Right renal pelvis (tissue), 4 donors: ENCODE data around the gene ACACB. TPM values are rescaled to one million over a fixed set of nuclear protein-coding genes. Genes with fewer than 3 reads are reported as not detected.

Experiments
- DNase-seq, 4 donors: peaks; one replicate each; pipeline ENCODE4 v3.0.0-alpha.2; 2013; ENCODE audit warnings: low read depth in 4 of 4, low spot score in 3 of 4, missing footprints in 1 of 4
- polyA plus RNA-seq, 4 donors: library from polyadenylated mRNA; unstranded; fragments of 120-200 nt; gene quantifications; one replicate each; pipeline ENCODE4 v1.2.1, GENCODE V29; 2013; ENCODE audit not compliant: insufficient read length in 4 of 4

Gene ACACB
- 10 to 100 TPM; 14.8 to 18.0 (median 16.8) TPM for polyA plus RNA-seq

DNA sequence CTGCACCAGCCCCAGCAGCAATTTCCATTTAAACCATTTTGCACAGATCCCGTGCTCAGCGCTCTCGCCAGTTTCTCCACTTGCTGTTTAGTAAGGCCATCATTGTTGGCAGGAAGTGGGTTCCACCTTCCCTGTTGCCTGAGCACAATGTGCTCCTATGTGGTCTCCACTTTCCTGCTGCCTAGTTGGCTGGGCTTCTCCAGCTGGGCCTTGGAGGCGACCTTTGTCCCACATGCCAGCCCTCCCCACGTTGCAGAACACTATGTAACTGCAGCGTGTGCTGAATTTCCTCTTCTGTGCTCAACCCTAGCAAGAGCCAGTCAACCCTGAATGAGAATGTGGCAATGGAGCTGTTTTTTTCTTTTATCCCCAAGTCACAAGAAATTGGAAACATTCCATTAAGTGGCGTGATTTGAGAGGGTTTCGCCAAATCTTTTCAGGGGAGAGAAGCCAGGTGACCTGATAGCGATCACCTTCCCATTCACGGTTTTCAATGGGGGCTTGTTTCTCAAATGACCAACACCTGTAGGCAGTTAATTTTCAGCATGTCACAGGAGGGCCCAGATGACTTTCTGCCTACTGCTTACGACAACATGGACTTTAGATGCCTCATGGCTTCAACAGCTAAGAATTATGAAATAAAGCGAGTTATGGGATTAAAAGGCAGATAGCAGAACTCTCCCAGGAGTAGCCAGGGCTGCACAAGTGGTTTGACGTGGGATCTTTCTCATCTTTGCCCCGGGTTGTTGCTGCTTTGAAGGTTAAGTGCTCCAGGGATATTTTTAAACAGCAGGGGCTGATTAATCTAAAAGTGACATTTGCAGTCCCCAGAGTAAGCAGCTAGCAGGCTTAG, at the start of gene ACACB:
TSS of gene ACACB (plus strand) at position 830 of the 853 bp plus-strand sequence. CDS start 22,819 bp downstream, outside the sequence.
- peak in 1 of 4 donors; percentile 44 for DNase-seq

DNA sequence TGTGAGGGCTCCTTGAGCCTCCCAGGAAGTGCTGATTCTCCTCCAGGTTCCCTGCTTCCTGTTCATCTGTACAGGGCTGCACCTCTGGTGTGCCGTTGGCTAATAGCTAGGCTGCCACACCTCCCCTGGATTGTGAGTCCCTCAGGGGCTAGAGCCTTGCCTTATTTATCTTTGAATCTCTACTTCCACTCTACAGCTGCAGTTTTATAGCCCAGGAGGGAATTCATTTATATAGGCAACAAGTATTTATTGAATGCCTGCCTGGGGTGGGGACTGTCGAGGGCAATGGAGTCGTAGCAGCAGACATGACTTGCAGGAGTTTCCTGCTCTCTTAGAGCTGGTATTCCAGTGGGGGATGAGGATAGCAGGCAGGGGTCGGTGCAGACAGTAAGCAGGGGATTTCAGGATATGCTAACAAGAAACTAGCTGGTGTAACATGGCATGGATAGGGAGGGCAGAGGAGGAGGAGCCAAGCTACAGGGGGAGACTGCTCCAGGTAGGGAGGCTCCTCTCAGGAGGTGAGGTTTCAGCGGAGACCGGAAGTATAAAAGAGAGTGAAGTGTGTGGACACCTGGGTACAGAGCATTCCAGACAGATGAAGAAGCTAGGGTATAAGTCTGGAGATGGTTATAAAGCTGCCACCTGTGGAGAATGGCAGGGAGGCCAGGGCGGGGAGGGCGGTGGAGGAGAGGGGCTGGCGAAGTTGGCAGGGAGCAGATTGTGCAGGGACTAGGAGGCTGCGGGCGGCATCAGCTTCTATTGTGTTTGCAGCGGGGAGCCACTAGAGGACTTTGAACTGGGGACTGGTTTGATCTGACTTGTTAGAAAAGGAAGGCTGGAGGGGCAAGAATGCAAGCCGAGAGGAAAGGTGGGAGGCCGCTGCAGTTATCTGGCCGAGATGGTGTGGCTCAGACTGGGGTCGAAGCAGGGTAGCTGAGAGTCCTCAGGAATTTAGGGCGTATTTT, 46.8 kb upstream of the ACACB start:
- DNase-seq, result no peak

DNA sequence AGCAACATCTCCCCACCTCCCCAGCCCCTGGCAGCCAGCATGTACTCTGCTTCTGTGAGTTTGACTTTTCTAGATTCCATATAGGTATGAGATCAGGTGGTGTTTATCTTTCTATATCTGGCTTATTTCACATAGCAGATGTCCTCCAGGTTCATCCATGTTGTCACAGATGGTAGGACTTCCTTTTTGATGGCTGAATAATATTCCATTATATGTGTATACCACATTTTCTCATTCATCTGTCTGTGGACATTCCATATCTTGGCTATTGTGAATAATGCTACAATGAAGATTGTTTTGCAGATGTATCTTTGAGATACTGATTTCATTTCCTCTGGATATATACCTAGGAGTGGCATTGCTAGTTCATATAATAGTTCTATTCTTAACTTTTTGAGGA, 41.5 kb upstream of the ACACB start:
- DNase-seq, result no peak

DNA sequence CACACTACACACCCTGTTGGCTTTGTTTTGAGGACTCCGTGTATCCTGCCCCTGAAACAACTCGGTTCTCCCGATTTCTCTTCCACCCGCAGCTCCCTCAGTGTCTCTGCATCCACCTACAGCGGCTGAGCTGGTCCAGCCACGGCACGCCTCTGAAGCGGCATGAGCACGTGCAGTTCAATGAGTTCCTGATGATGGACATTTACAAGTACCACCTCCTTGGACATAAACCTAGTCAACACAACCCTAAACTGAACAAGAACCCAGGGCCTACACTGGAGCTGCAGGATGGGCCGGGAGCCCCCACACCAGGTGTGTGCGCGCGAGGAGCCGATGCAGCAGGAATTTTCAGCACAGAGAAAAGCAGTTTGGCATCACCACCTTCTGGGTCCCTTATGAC, 33.6 kb upstream of the ACACB start:
- no peak for DNase-seq

DNA sequence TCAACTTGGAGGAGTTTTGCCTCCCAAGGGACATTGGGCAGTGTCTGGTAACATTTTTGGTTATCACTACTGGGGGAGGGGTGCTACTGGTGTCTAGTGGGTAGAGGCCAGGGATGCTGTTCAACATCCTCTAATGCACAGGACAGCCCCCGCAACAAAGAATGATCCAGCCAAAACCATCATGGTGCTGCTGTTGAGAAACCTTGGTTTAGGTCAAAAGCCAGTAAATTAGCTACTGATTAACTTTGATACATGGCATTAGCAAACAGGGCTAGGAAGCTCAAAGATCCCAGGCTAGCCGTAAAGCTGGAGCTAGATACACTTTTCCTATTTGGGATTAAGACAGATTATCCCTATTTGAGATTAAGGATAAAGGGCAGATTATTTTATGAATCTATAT, 32.0 kb upstream of the ACACB start:
- DNase-seq, result no peak

DNA sequence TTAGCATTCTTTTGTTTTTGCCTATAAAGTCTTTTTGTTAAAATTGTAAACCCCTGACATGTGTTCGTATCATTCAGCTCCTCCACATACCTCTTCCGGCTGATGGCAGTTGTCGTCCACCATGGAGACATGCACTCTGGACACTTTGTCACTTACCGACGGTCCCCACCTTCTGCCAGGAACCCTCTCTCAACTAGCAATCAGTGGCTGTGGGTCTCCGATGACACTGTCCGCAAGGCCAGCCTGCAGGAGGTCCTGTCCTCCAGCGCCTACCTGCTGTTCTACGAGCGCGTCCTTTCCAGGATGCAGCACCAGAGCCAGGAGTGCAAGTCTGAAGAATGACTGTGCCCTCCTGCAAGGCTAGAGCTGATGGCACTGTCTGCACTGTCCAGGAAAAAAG, 30.8 kb upstream of the ACACB start:
- DNase-seq, result no peak

DNA sequence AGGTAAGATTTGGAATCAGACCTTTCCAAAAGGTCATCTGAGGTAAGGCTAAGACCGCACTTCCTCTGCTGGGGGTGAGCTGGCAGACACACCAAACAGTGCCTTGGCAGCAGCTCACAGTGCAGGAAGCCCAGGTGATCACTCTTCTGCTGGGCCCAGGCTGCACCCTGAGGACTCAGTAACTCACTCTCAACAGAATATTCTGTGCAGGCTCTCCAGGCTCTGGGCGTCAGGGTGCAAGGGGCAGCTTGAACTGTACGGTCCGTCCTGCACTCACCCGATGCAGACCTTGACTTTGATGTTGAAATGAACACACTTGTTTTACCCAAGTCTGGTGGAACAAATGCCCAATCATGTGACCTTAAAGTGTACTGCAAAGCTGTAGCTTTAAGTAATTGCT, 29.1 kb upstream of the ACACB start:
- DNase-seq, result no peak

DNA sequence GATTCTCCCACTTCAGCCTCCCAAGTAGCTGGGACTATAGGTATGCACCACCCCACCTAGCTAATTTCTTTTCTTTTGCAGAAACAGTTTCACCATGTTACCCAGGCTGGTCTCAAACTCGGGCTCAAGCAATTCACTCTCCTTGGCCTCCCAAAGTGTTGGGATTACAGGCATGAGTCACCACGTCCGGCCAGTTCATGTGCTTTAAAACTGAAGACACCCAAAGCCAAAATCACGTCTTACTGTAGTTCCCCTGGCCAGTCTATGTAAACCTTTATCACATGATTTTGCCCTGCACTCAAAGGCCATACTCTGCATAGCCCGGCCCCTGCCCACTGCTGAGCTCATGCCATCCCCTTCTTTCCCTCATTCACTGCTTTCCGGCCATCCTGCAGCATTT, 27.6 kb upstream of the ACACB start:
- DNase-seq, result no peak

DNA sequence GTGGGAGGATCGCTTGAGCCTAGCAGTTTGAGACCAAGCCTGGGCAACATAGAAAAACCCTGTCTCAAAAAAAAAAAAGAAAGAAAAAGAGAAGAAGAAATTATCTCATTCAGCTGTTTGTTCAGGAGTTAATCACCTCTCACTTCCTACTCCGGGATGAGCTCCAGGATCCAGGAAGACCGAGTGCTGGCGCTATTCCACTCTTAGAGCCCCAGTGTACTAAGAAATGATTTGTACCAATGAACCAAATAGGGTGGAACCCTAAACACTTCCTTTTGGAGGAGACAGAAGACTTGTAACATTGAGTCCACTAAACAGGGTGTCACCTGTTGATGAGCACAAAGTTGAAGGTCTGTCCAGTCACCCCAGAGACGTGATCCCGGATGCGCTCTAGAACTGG, 26.7 kb upstream of the ACACB start:
- no peak for DNase-seq

DNA sequence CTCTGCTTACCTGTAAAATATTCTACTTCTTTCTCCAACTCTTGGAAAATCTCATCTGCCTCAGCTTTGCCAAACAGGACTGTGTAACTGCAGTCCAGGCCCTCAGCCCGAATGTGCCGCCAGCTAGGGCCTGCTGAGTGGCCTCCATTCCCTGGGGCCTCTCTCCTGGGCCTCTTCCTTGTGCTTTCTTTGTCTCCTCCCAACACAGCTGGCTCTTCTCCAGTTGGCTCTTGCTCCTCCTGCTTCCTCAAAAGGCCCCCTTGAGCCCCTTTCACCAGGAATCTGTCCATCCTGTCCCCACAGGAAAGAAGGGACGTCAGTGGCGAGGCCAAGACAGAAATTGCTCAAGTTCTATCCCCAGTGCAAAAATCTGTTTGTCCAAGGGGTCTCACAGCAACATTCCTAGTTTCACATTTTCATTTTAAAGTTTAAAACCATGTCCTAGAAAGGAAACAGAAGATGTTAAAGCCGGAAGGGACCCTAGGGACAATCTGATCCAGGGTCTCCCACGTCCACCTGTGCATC, 23.8 kb upstream of the ACACB start:
- no peak for DNase-seq

DNA sequence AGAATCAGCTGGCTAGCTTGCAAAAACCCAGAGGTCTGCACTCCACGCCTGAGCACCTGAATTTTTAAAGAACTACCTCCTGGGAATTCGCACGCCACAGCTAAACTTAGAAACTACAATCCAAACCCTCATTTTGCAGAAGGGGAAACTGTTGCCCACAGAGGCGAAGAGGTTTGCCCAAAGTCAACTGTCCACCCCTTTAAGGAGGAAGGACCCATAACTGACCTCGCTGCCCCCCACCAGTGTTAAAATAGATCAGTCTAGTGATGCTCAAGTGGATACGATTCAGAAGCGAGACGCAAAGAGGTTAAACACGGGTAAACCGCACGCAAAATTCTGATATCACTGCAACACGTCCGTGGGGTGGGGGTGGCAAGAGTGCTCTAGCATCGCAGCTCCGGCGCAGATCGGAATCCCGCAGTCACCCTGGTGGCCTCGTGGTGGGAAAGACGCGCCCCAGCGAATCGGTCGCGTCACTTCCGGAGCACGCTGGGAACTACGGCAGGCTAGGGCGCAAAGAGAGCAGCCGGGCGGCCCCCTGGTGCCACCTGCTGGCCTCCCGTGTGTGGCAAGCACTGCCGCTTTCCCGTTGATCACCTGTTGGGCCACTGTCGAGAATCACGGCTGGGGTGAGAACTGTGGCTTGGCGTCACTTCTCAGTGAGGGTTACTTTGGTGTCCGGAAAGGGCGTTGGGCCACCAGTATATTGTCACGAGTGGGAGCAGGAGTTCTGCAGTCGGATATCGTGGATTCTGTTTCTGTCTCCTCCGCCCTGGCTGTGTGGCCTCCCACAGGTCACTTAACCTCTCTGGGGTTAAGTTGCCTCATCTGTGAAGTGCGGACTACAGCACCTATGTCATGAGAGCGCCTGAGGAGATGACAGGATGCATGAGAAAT, 23.1 kb upstream of the ACACB start, which contains the start of gene ALKBH2:
TSS of gene ALKBH2 (minus strand) at position 451 of the 897 bp plus-strand sequence. CDS start 686 bp downstream, outside the sequence.
- peak; percentile 81 to 88 (median 88) for DNase-seq

DNA sequence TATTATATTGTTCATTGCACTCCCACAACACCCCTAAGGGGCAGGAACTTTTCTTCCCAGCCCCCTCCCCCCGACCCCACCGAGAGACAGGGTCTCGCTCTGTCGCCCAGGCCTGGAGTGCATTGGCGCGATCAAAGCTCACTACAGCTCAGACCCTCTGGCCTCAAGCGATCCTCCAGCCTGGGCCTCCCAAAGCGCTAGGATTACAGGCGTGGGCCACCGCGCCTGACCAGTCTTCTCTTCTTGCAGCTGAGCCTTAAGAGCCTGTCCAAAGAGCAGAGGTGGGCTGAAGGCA, 19.3 kb upstream of the ACACB start:
- DNase-seq, result no peak

DNA sequence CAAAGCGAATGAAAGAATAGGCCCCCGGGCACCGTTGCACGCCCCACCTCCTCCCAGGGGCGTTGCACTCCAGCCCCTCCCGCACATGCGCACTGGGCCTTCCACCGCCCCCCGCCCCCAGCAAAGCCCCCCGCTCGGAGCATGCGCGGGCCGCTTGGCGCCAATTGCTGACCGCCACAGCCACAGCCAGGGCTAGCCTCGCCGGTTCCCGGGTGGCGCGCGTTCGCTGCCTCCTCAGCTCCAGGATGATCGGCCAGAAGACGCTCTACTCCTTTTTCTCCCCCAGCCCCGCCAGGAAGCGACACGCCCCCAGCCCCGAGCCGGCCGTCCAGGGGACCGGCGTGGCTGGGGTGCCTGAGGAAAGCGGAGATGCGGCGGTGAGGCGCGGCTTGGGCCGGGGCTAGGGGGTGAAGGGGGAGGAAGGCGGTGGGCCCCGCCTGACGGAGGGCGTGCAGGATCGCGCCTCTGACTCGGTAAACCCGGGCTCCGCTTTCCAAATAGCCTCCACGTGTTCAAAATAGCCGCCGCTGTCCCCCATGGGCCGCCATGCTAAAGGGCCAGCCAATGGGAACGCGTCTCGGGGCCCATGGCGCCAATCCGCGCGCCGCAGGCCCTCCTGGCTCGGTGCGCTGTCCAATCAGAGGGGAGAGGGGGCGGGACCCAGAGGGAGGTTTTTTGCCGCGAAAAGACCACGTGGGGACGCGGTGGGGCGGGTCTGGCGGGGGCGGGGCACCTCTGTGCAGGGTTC, 18.8 kb upstream of the ACACB start, which contains the start of gene UNG:
TSS of gene UNG (plus strand) at position 163 of the 748 bp plus-strand sequence. CDS start at position 246, 83 bp downstream.
- DNase-seq, result peak; percentile 86 to 95 (median 94)

DNA sequence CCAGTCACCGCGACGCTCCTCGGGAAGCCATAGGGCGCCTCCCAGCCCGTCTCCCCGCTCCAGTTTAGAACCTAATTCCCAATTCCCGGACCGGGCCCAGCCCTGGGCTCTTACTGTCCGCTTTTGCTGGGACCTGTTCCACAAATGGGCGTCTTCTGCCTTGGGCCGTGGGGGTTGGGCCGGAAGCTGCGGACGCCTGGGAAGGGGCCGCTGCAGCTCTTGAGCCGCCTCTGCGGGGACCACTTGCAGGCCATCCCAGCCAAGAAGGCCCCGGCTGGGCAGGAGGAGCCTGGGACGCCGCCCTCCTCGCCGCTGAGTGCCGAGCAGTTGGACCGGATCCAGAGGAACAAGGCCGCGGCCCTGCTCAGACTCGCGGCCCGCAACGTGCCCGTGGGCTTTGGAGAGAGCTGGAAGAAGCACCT, 18.2 kb upstream of the ACACB start:
- no peak for DNase-seq

DNA sequence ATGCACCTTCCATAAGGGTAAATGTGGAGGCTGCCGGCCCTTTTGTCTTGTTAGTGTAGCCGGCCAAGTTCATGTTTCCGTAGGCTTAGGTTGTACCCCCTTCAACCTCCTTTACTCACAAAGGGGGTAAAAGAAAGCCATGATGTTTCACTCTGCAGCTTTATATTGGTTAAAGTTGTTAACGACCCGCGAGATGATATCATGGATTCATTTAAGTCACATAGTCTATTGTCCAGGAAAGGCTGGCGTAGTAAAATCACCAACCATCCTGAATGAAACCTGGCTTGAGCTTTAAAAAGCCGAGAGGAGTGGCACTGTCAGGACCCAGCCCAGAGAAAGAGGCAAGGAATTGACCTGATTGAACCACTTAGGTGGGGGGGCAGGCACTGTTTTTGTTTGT, 17.7 kb upstream of the ACACB start:
- DNase-seq, result no peak

DNA sequence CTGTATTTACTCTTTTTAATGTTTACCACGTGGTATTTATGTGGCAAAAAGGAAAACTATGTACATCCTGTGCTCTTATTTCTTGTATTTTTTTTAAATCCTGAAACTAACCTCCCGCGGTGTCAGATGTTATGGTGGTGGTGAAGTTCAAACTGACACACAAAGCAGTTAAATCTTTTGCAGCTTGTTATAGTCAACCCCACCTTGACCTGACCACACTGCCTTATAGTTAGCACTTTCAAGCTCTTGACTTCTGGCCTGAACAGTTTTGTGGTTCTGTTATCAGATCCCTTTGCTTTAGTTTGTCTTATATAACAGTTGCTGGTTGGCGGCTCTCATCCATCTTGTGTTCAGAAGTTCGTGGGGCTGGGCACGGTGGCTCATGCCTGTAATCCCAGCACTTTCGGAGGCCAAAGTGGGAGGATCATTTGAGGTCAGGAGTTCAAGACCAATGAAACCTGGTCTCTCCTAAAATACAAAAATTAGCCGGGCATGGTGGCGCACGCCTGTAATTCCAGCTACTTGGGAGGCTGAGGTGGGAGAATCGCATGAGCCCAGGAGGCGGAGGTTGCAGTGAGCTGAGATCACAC, 16.9 kb upstream of the ACACB start:
- no peak for DNase-seq

DNA sequence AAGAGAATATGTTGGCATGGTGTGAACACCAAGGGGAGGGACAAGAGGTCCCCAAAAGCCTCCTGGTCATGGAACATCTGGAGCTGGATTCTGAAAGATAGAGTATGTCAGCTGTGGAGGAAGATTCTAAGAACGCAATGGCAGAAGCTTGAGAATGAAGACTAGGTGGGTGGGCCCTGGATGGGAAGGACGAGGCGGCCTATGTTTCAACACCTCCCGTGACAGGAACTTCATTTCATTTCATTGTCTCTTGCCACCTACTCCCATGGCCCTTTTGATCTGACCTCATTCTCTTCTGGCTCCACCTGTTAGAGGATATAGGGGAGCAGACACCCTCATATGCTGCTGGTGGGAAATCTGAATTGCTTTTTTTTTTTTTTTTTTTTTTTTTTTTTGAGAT, 15.6 kb upstream of the ACACB start:
- no peak for DNase-seq

DNA sequence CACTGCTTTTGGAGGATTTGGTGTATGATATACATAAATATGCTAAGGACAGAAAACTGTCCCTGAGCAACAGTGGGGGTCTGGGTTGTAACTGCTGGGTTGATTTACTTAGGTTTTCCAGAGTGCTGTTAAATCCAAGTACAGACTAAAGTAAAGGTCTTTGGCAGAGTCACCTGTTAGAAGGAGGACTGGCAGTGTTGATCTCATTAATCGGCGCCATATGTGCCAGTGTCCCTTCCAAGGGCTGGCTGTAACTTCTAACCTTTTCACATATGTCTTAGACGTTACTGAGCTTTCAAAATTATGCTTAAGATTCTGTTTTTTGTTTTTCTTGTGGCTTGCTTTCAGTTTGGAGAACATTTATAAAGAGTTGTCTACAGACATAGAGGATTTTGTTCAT, 13.9 kb upstream of the ACACB start:
- no peak for DNase-seq

DNA sequence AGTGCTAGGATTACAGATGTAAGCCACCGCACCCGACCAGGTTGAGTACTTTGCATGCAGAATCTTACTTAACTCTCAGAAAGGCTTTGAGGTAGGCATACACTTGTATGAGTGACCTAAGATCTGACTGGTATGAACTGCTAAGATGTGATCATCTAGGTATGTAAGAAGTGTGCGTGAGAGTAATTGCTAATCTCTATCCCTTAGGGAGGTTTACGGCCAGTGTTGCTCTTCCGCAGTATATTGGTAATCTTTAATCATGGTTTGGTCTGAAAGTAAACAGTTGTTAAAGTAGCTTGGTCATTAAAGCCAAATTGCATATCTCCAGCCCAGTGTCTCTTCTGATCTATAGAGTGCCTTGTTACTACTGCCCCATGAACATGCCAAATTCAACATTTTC, 11.2 kb upstream of the ACACB start:
- DNase-seq, result no peak
